ENCODE results near the gene OR7C1.

- TF ChIP-seq POLR2AphosphoS5 (IDR thresholded peaks at IDR 0.05; ENCODE audit: low read depth, low read length): no peak
- TF ChIP-seq REST (IDR thresholded peaks at IDR 0.05; ENCODE audit: insufficient read depth in 1 of 2, low read depth in 2 of 2, low read length in 2 of 2): no peak
- TF ChIP-seq SIN3A (IDR thresholded peaks at IDR 0.05; ENCODE audit: borderline replicate concordance, insufficient read depth, low read length): no peak
- no peak for TF ChIP-seq FOXP2 (optimal IDR thresholded peaks at IDR 0.05; ENCODE audit: borderline replicate concordance, extremely low read depth, extremely low read length, insufficient read depth)
- TF ChIP-seq TAF1 (IDR thresholded peaks at IDR 0.05; ENCODE audit: borderline replicate concordance, insufficient read depth, low read length): no peak
These were observed 39.0 kb downstream of the OR7C1 start for GRCh38 chr19:14796021-14796420.
